ENCODE measurements around the gene SORCS2. TPM values are rescaled to one million over a fixed set of nuclear protein-coding genes. Genes with fewer than 3 reads are reported as not detected.

Gene SORCS2
- total RNA-seq, 1 donor from 2014 or later, result 3.0 TPM

- Mint-ChIP-seq H3K27me3 (ENCODE audit: unreplicated experiment) (no peaks in the 10 kb centered on the region), H3K27ac (ENCODE audit: unreplicated experiment) (no peak overlapping the region), H3K36me3 (ENCODE audit: unreplicated experiment) (no peaks in the 10 kb centered on the region), H3K4me3 (ENCODE audit: unreplicated experiment) (no peak overlapping the region), H3K9me3 (ENCODE audit: unreplicated experiment) (no peaks in the 10 kb centered on the region), H3K4me1 (ENCODE audit: unreplicated experiment) (peaks cover 3% of the 10 kb centered on the region)
- no peak for DNase-seq (ENCODE audit: extremely low spot score, unreplicated experiment)
- TF ChIP-seq CTCF (IDR thresholded peaks at IDR 0.05), result no peak
These were observed 561.7 kb downstream of the SORCS2 start for GRCh38 chr4:7753931-7754465.

GRCh38 chr4:7754565-7755262, 562.4 kb downstream of the SORCS2 start:
- H3K27ac Mint-ChIP-seq (ENCODE audit: unreplicated experiment), result no peak overlapping the region
- no peak for TF ChIP-seq CTCF (IDR thresholded peaks at IDR 0.05)
- H3K4me1 Mint-ChIP-seq (ENCODE audit: unreplicated experiment), result peaks cover 3% of the 10 kb centered on the region
- no peaks in the 10 kb centered on the region for H3K27me3 Mint-ChIP-seq (ENCODE audit: unreplicated experiment)
- no peak for DNase-seq (ENCODE audit: extremely low spot score, unreplicated experiment)
- H3K9me3 Mint-ChIP-seq (ENCODE audit: unreplicated experiment), result no peaks in the 10 kb centered on the region
- H3K36me3 Mint-ChIP-seq (ENCODE audit: unreplicated experiment), result no peaks in the 10 kb centered on the region
- no peak overlapping the region for H3K4me3 Mint-ChIP-seq (ENCODE audit: unreplicated experiment)

- peaks cover 3% of the 10 kb centered on the region for H3K36me3 Mint-ChIP-seq (ENCODE audit: unreplicated experiment)
- no peak overlapping the region for H3K27ac Mint-ChIP-seq (ENCODE audit: unreplicated experiment)
- H3K4me1 Mint-ChIP-seq (ENCODE audit: unreplicated experiment), result peaks cover 3% of the 10 kb centered on the region
- no peak for DNase-seq (ENCODE audit: extremely low spot score, unreplicated experiment)
- H3K4me3 Mint-ChIP-seq (ENCODE audit: unreplicated experiment), result no peak overlapping the region
- no peak for TF ChIP-seq CTCF (IDR thresholded peaks at IDR 0.05)
- no peaks in the 10 kb centered on the region for H3K9me3 Mint-ChIP-seq (ENCODE audit: unreplicated experiment)
- no peaks in the 10 kb centered on the region for H3K27me3 Mint-ChIP-seq (ENCODE audit: unreplicated experiment)
These were observed 563.2 kb downstream of the SORCS2 start for GRCh38 chr4:7755561-7755960.

GRCh38 chr4:7756071-7756470, 563.7 kb downstream of the SORCS2 start:
- Mint-ChIP-seq H3K36me3 (ENCODE audit: unreplicated experiment) (peaks cover 3% of the 10 kb centered on the region), H3K27ac (ENCODE audit: unreplicated experiment) (no peak overlapping the region), H3K4me3 (ENCODE audit: unreplicated experiment) (no peak overlapping the region), H3K9me3 (ENCODE audit: unreplicated experiment) (no peaks in the 10 kb centered on the region), H3K27me3 (ENCODE audit: unreplicated experiment) (no peaks in the 10 kb centered on the region), H3K4me1 (ENCODE audit: unreplicated experiment) (peaks cover 3% of the 10 kb centered on the region)
- no peak for DNase-seq (ENCODE audit: extremely low spot score, unreplicated experiment)
- no peak for TF ChIP-seq CTCF (IDR thresholded peaks at IDR 0.05)

GRCh38 chr4:7756561-7757355, 564.4 kb downstream of the SORCS2 start:
- no peak for DNase-seq (ENCODE audit: extremely low spot score, unreplicated experiment)
- peaks cover 5% of the 10 kb centered on the region for H3K4me1 Mint-ChIP-seq (ENCODE audit: unreplicated experiment)
- no peak overlapping the region for H3K27ac Mint-ChIP-seq (ENCODE audit: unreplicated experiment)
- H3K36me3 Mint-ChIP-seq (ENCODE audit: unreplicated experiment), result peaks cover 7% of the 10 kb centered on the region
- no peak for TF ChIP-seq CTCF (IDR thresholded peaks at IDR 0.05)
- H3K9me3 Mint-ChIP-seq (ENCODE audit: unreplicated experiment), result no peaks in the 10 kb centered on the region
- H3K27me3 Mint-ChIP-seq (ENCODE audit: unreplicated experiment), result no peaks in the 10 kb centered on the region
- no peak overlapping the region for H3K4me3 Mint-ChIP-seq (ENCODE audit: unreplicated experiment)
